ENCODE measurements around the gene RAB26.
"Not testable (repeated sequence)": the region's sequence is repeated elsewhere in the genome, so short reads cannot be mapped to it uniquely, and the experiment has no call there.

Gene RAB26

GRCh38 chr16:2199095-2199494 lies 50.7 kb downstream of the RAB26 start:
- FAIRE-seq, result no peak

GRCh38 chr16:2199621-2200139 lies 51.3 kb downstream of the RAB26 start:
- FAIRE-seq, result no peak

- FAIRE-seq, result no peak
These were observed 51.9 kb downstream of the RAB26 start for GRCh38 chr16:2200313-2200712.

- FAIRE-seq, result not testable (repeated sequence)
These were observed 54.8 kb downstream of the RAB26 start for GRCh38 chr16:2203119-2203688.

All from colon (tissue), 2 donors.